KOPT-K1 (cell line): ENCODE data around the gene ALKBH7.
A peak's percentile ranks its signal among the peaks of the same experiment; 100 is the strongest.

Source experiments
- H3K27ac ChIP-seq: fragments of 200-600 bp; sonication (generic); 2 replicates; pipeline ENCODE4 v1.5.1; 2016; ENCODE audit warnings: antibody characterized with exemption, mild to moderate bottlenecking, low read depth, low read length; ENCODE audit not compliant: poor library complexity, severe bottlenecking
- H3K36me3 ChIP-seq: fragments of 200-600 bp; sonication (generic); 2 replicates; pipeline ENCODE4 v1.5.1; 2017; ENCODE audit warnings: antibody characterized with exemption, mild to moderate bottlenecking, low read length, moderate library complexity; ENCODE audit not compliant: insufficient read depth
- H3K9me3 ChIP-seq: fragments of 200-600 bp; sonication (generic); 2 replicates; pipeline ENCODE4 v1.5.1; 2017; ENCODE audit warnings: antibody characterized with exemption, low read length, mild to moderate bottlenecking; ENCODE audit not compliant: insufficient read depth, poor library complexity, severe bottlenecking

ALKBH7 gene

DNA sequence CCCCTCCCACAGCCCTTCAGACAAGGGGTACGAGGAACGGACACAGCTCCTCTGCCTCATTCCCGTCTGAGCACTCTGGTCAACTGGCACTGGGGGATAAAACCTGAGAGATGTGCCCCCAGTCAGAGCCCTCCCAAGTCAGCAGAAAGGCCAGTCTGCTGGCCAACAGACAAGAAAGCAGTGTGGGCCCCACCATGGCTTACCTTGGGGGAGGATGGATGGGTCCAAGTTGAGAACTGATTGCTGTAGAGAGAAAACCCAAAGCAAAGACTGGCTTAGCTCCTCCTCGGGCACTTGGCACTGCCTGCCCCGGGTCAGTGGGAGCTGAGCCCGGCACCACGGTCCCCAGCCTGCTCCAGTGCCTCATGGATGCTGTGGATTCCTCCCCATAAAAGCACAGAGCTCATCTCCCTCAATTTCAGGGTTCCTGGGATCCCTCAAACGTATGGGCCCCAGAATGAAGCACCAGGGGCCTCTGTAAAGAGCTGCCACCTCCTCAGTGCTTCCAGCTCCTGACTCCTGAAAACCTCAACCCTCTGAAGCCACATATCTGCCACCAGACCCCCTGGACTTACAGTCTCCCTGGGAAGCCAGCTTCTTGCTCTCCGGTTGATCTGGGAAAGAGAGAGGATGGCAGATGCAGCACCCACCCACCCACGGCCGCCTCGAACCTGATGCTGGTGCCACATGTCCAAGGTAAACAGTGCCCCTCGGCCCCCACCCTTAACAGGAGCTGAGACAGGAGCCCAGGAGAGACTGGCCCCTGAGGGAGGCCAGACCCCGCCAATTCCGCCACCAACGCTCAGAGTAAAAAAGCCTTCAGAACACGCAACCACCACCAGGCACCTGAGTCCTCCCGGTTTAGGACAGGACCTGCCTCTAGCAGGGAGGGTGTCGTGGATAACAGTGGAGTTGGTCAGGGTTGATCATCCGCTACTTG is 48.8 kb downstream of the ALKBH7 start:
- Histone ChIP-seq H3K36me3 (peaks cover 69% of the 10 kb centered on the region), H3K9me3 (no peaks in the 10 kb centered on the region), H3K27ac (no peak overlapping the region)

DNA sequence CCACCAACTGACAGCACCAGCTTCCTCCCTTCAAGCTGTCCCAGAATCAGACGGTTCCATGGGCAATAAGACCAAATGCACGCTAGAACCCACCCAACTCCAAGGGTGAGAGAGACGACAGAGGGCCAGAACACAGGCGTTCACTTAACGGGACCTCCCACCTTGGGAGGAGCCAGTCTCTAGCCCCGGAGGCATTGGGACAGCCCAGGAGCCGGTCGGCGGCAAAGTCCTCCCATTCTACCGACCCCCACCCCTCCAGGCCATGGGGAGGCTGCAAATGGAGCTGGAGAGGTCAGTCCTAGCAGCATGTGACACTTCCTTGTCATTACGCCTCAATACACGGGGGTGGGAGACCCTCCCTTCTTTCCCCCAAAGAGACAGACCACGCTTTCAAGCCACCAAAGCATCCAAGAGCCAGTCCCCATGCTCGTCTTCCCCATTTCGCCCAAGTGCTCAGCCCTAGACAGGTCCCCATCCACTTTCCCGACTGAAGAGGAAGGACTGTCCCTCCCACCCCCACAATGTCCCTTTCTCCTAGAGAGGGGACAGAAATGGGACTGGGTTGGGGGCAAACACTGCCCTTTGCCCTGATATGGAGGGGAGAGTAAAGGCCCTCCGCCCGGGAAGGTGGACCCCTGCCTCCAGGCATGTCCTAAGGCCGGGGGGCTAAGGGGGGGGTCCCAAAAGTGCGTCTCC is 51.1 kb downstream of the ALKBH7 start:
- H3K9me3 ChIP-seq, result no peaks in the 10 kb centered on the region
- peak overlapping the region; percentile 75 for H3K27ac ChIP-seq
- H3K36me3 ChIP-seq, result peaks cover 46% of the 10 kb centered on the region

DNA sequence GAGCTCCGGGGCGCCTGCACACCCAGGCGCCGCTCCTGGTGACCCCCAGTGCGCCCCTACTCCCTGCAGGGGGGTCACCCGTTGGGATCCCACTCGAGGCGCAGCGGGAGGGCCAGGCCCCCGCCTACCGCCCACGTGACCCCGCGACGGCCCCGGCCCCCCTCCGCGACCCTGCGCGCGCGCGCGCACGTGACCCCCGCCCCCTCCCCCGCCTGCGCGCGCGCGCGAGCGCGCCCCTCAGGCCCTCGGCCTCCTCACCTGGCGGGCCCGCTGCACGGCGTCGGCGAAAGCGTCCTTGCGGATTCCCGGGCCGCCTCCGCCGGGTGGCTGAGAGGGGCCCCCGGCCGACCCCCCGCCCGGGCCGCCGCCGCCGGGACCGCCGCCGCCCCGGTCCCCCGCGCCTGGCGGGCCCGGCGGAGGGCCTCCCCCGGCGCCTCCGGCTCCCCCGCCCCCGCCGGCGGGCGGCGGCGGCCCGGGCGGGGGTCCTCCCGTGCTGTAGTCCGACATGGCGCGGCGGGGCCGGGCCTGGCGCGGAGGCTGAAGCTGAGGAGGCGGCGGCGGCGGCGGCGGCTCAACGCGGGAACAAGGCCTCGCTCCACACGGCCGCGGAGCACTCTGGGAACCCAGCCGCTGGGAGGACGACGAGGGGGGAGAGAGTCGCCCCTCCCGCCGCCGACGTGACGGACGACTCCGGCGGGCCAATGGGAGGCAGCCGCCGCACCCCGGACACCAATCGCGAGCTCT is 51.8 kb downstream of the ALKBH7 start, which contains the start of gene KHSRP:
Gene KHSRP (minus strand): TSS at position 617 of the 744 bp plus-strand sequence. CDS start 110 bp downstream, at position 507.
- Histone ChIP-seq H3K9me3 (no peaks in the 10 kb centered on the region), H3K27ac (peak within 1 kb of the TSS; percentile 75), H3K36me3 (peaks cover 39% of the 10 kb centered on the region)
